Measurements from ENCODE around the gene UBASH3A.

DNA sequence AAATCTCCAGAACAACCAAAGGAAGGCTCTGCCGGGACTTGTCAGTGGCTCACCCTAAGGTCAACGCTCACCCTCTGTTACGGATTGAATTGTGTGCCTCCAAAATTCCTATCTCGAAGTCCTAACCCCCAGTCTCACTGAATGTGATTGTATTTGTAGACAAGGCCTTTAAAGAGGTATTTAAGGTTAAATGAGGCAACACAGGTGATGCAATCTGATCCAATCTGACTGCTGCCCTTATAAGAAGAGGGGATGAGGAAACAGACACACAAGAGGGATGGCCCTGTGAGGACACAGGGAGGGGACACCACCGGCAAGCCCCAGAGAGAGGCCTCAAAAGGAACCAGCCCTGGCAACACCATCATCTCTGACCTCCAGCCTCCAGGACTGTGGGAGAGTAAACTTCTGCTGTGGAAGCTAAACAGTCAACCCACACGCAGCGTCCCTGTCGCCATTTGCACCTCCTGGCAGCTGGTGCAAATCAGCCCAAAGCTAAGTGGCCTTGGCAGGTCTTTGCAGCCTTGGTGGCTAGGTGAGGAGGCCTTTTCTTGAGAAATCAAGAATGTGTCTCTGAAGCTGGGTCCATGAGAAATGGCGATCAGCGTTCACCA lies 24.2 kb downstream of the UBASH3A start:
- TF ChIP-seq, protein P1, sequence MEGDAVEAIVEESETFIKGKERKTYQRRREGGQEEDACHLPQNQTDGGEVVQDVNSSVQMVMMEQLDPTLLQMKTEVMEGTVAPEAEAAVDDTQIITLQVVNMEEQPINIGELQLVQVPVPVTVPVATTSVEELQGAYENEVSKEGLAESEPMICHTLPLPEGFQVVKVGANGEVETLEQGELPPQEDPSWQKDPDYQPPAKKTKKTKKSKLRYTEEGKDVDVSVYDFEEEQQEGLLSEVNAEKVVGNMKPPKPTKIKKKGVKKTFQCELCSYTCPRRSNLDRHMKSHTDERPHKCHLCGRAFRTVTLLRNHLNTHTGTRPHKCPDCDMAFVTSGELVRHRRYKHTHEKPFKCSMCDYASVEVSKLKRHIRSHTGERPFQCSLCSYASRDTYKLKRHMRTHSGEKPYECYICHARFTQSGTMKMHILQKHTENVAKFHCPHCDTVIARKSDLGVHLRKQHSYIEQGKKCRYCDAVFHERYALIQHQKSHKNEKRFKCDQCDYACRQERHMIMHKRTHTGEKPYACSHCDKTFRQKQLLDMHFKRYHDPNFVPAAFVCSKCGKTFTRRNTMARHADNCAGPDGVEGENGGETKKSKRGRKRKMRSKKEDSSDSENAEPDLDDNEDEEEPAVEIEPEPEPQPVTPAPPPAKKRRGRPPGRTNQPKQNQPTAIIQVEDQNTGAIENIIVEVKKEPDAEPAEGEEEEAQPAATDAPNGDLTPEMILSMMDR (IDR thresholded peaks at IDR 0.05) = no peak
- TF ChIP-seq POLR2AphosphoS5 (IDR thresholded peaks at IDR 0.05) = no peak
